Measurements from ENCODE around the gene ZNF219. TPM values are rescaled to one million over a fixed set of nuclear protein-coding genes. Genes with fewer than 3 reads are reported as not detected.

ZNF219 gene
- total and polyA plus RNA-seq, 2 of the 13 experiments (the other 11 are each of a cell fraction or from before 2014, with no cell fraction given) = 34.5 to 36.6 TPM

GRCh38 chr14:21106498-21107282 lies 8.2 kb upstream of the ZNF219 start (continued):
- TF ChIP-seq ZNF276 (CRISPR knock-in tag; IDR thresholded peaks at IDR 0.05; ENCODE audit: low read depth) (no peak), PAX8 (CRISPR knock-in tag; IDR thresholded peaks at IDR 0.05; ENCODE audit: borderline replicate concordance) (no peak), ZNF10 (CRISPR knock-in tag; IDR thresholded peaks at IDR 0.05; ENCODE audit: borderline replicate concordance, low read depth) (no peak), POGZ (CRISPR knock-in tag; IDR thresholded peaks at IDR 0.05) (peak; percentile 53), FOXO1 (CRISPR knock-in tag; IDR thresholded peaks at IDR 0.05) (peak; percentile 46; the same call in 1 of the 2 replicates), HOXD1 (CRISPR knock-in tag; IDR thresholded peaks at IDR 0.05) (no peak), ZNF597 (CRISPR knock-in tag; IDR thresholded peaks at IDR 0.05) (no peak), ZFY (CRISPR knock-in tag; IDR thresholded peaks at IDR 0.05) (peak; percentile 54; the same call in 1 of the 2 replicates), ZNF547 (CRISPR knock-in tag; IDR thresholded peaks at IDR 0.05) (no peak), ZNF781 (CRISPR knock-in tag; IDR thresholded peaks at IDR 0.05; ENCODE audit: borderline replicate concordance, not compliant biosample characterization) (no peak), ZBTB2 (CRISPR knock-in tag; IDR thresholded peaks at IDR 0.05; ENCODE audit: low read depth) (0 out of 2 replicates have a peak, but pooled peaks have one; percentile 38), ZNF335 (CRISPR knock-in tag; IDR thresholded peaks at IDR 0.05) (peak; percentile 63; the same call in 1 of the 2 replicates), MLX (CRISPR knock-in tag; IDR thresholded peaks at IDR 0.05) (no peak; the same call in 1 of the 2 replicates), SOX6 (IDR thresholded peaks at IDR 0.05) (no peak), SOX6 (CRISPR knock-in tag; IDR thresholded peaks at IDR 0.05) (peak; percentile 56), CSRNP1 (CRISPR knock-in tag; IDR thresholded peaks at IDR 0.05) (no peak), TFE3 (CRISPR knock-in tag; IDR thresholded peaks at IDR 0.05) (no peak), ZNF652 (CRISPR knock-in tag; IDR thresholded peaks at IDR 0.05; ENCODE audit: borderline replicate concordance, low read depth) (no peak), TBX3 (IDR thresholded peaks at IDR 0.05; ENCODE audit: borderline replicate concordance) (no peak), ZNF720 (CRISPR knock-in tag; IDR thresholded peaks at IDR 0.05) (no peak), HMGA1 (CRISPR knock-in tag; conservative IDR thresholded peaks at IDR 0.05) (no peak), ZNF530 (CRISPR knock-in tag; IDR thresholded peaks at IDR 0.05; ENCODE audit: low read depth) (no peak)

Measured in HepG2 (cell line).